ENCODE data around the gene PROX1.

The PROX1 gene

GRCh38 chr1:213986925-213987250 lies 885 bp upstream of the PROX1 start:
- TF ChIP-seq EZH2 (IDR thresholded peaks at IDR 0.05; ENCODE audit: borderline replicate concordance, low read depth, low read length, severe bottlenecking): no peak
- no peak for TF ChIP-seq CTCF (IDR thresholded peaks at IDR 0.05; ENCODE audit: borderline replicate concordance, extremely low read depth, low read length, poor library complexity, severe bottlenecking)
- no peaks in the 10 kb centered on the region for H3K79me2 ChIP-seq (ENCODE audit: insufficient read depth, low read length)
- no peaks in the 10 kb centered on the region for H3K9me3 ChIP-seq (ENCODE audit: insufficient read depth, low read length, severe bottlenecking)
- H3K4me1 ChIP-seq (ENCODE audit: insufficient read depth, low read length): peaks cover 22% of the 10 kb centered on the region
- no peak for ATAC-seq (ENCODE audit: insufficient read depth, low read depth)
- no peak overlapping the region for H2AFZ ChIP-seq (ENCODE audit: low read depth, low read length)
- DNase-seq: no peak
- no peak overlapping the region for H3K4me3 ChIP-seq (ENCODE audit: low read depth in 1 of 2, low read length in 2 of 2)
- H3K27me3 ChIP-seq (ENCODE audit: insufficient read depth, low read length, poor library complexity): no peaks in the 10 kb centered on the region
- H3K36me3 ChIP-seq (ENCODE audit: insufficient read depth, low read length): no peaks in the 10 kb centered on the region
- no peak overlapping the region for H3K4me2 ChIP-seq (ENCODE audit: insufficient read depth, low read length)
- no peaks in the 10 kb centered on the region for H4K20me1 ChIP-seq (ENCODE audit: insufficient read depth, low read length)
- no peak overlapping the region for H3K9ac ChIP-seq (ENCODE audit: low read depth, low read length)
- no peak overlapping the region for H3K27ac ChIP-seq (ENCODE audit: low read length)

- H3K79me2 ChIP-seq (ENCODE audit: insufficient read depth, low read length): no peaks in the 10 kb centered on the region
- H4K20me1 ChIP-seq (ENCODE audit: insufficient read depth, low read length): no peaks in the 10 kb centered on the region
- H3K9ac ChIP-seq (ENCODE audit: low read depth, low read length): no peak overlapping the region
- no peak overlapping the region for H3K27ac ChIP-seq (ENCODE audit: low read length)
- H2AFZ ChIP-seq (ENCODE audit: low read depth, low read length): no peak overlapping the region
- ATAC-seq (ENCODE audit: insufficient read depth, low read depth) (no peak), DNase-seq (no peak)
- H3K4me3 ChIP-seq (ENCODE audit: low read depth in 1 of 2, low read length in 2 of 2): no peak overlapping the region
- no peak overlapping the region for H3K4me2 ChIP-seq (ENCODE audit: insufficient read depth, low read length)
- no peaks in the 10 kb centered on the region for H3K36me3 ChIP-seq (ENCODE audit: insufficient read depth, low read length)
- H3K9me3 ChIP-seq (ENCODE audit: insufficient read depth, low read length, severe bottlenecking): no peaks in the 10 kb centered on the region
- H3K27me3 ChIP-seq (ENCODE audit: insufficient read depth, low read length, poor library complexity): no peaks in the 10 kb centered on the region
- no peak for TF ChIP-seq EZH2 (IDR thresholded peaks at IDR 0.05; ENCODE audit: borderline replicate concordance, low read depth, low read length, severe bottlenecking)
- TF ChIP-seq CTCF (IDR thresholded peaks at IDR 0.05; ENCODE audit: borderline replicate concordance, extremely low read depth, low read length, poor library complexity, severe bottlenecking): no peak
- peaks cover 22% of the 10 kb centered on the region for H3K4me1 ChIP-seq (ENCODE audit: insufficient read depth, low read length)
Measured at GRCh38 chr1:213987422-213987926, 299 bp upstream of the PROX1 start.

- no peak overlapping the region for H3K4me3 ChIP-seq (ENCODE audit: low read depth in 1 of 2, low read length in 2 of 2)
Measured at GRCh38 chr1:213988507-213989001, 781 bp downstream of the PROX1 start.

More at GRCh38 chr1:213988507-213989001, 781 bp downstream of the PROX1 start:
- Histone ChIP-seq H3K27me3 (ENCODE audit: insufficient read depth, low read length, poor library complexity) (no peaks in the 10 kb centered on the region), H3K27ac (ENCODE audit: low read length) (no peak overlapping the region), H3K4me2 (ENCODE audit: insufficient read depth, low read length) (no peak overlapping the region), H3K9me3 (ENCODE audit: insufficient read depth, low read length, severe bottlenecking) (no peaks in the 10 kb centered on the region), H3K79me2 (ENCODE audit: insufficient read depth, low read length) (no peaks in the 10 kb centered on the region), H2AFZ (ENCODE audit: low read depth, low read length) (no peak overlapping the region), H4K20me1 (ENCODE audit: insufficient read depth, low read length) (no peaks in the 10 kb centered on the region), H3K36me3 (ENCODE audit: insufficient read depth, low read length) (no peaks in the 10 kb centered on the region), H3K9ac (ENCODE audit: low read depth, low read length) (no peak overlapping the region), H3K4me1 (ENCODE audit: insufficient read depth, low read length) (peaks cover 17% of the 10 kb centered on the region)
- ATAC-seq (ENCODE audit: insufficient read depth, low read depth) (no peak), DNase-seq (no peak)
- TF ChIP-seq CTCF (IDR thresholded peaks at IDR 0.05; ENCODE audit: borderline replicate concordance, extremely low read depth, low read length, poor library complexity, severe bottlenecking): no peak
- no peak for TF ChIP-seq EZH2 (IDR thresholded peaks at IDR 0.05; ENCODE audit: borderline replicate concordance, low read depth, low read length, severe bottlenecking)

Data from DND-41 (cell line).